ENCODE results near the gene DMAC2. TPM values are rescaled to one million over a fixed set of nuclear protein-coding genes. Genes with fewer than 3 reads are reported as not detected.

The DMAC2 gene
- total and polyA plus RNA-seq, 2 experiments from 2014 or later = 77.2 to 86.5 TPM

GRCh38 chr19:41433171-41433570 is 6.5 kb downstream of the DMAC2 start:
- Mint-ChIP-seq H3K27me3 (ENCODE audit: insufficient read depth, low read depth, poor library complexity) (peaks cover 11% of the 10 kb centered on the region), H3K36me3 (ENCODE audit: low read depth) (peaks cover 37% of the 10 kb centered on the region), H3K27ac (no peak overlapping the region), H3K4me3 (no peak overlapping the region), H3K4me1 (peaks cover 9% of the 10 kb centered on the region; the same call in 2 of the 3 replicates), H3K9me3 (no peaks in the 10 kb centered on the region; the same call in 2 of the 3 replicates)
- Histone ChIP-seq H3K79me2 (replicated peaks; ENCODE audit: insufficient read depth) (0 out of 2 replicates have a peak, but pooled peaks cover under 1% of the 10 kb centered on the region), H3K4me2 (no peak overlapping the region), H3K36me3 (ENCODE audit: insufficient read depth) (no peaks in the 10 kb centered on the region), H3F3A (replicated peaks; ENCODE audit: low read depth) (0 out of 2 replicates have a peak, but pooled peaks cover 10% of the 10 kb centered on the region), H3K27ac (ENCODE audit: low read depth) (no peak overlapping the region), H4K20me1 (replicated peaks; ENCODE audit: insufficient read depth) (no peaks in the 10 kb centered on the region; the same call in none of the 2 replicates), H3K27me3 (ENCODE audit: insufficient read depth) (no peaks in the 10 kb centered on the region), H3K9me2 (ENCODE audit: insufficient read depth) (no peaks in the 10 kb centered on the region), H2AFZ (no peak overlapping the region), H3K4me1 (ENCODE audit: insufficient read depth) (peaks cover 6% of the 10 kb centered on the region; the same call in 1 of the 2 replicates), H3K4me3 (no peak overlapping the region)
- no peak for DNase-seq (ENCODE audit: low spot score)
- ATAC-seq = no peak
- TF ChIP-seq EZH2 (IDR thresholded peaks at IDR 0.05; ENCODE audit: low read depth, unreplicated experiment) = no peak

- Mint-ChIP-seq H3K27ac (no peak overlapping the region; the same call in 1 of the 2 replicates), H3K4me3 (no peak overlapping the region)
- DNase-seq (ENCODE audit: low spot score) = peak; percentile 51
These were observed 8.0 kb downstream of the DMAC2 start for GRCh38 chr19:41431426-41432386.

More at GRCh38 chr19:41431426-41432386, 8.0 kb downstream of the DMAC2 start:
- H3K4me1 Mint-ChIP-seq = peaks cover 18% of the 10 kb centered on the region
- Histone ChIP-seq H4K20me1 (replicated peaks; ENCODE audit: insufficient read depth) (no peaks in the 10 kb centered on the region; the same call in 1 of the 2 replicates), H3K4me2 (no peak overlapping the region), H3K36me3 (ENCODE audit: insufficient read depth) (no peaks in the 10 kb centered on the region), H3F3A (replicated peaks; ENCODE audit: low read depth) (0 out of 2 replicates have a peak, but pooled peaks cover 10% of the 10 kb centered on the region), H3K4me3 (no peak overlapping the region), H3K9me2 (ENCODE audit: insufficient read depth) (no peaks in the 10 kb centered on the region), H3K79me2 (replicated peaks; ENCODE audit: insufficient read depth) (no peaks in the 10 kb centered on the region), H3K4me1 (ENCODE audit: insufficient read depth) (peaks cover 11% of the 10 kb centered on the region), H3K27ac (ENCODE audit: low read depth) (no peak overlapping the region), H2AFZ (no peak overlapping the region), H3K27me3 (ENCODE audit: insufficient read depth) (no peaks in the 10 kb centered on the region)
- peaks cover 14% of the 10 kb centered on the region for H3K27me3 Mint-ChIP-seq (ENCODE audit: insufficient read depth, low read depth, poor library complexity)
- peaks cover 33% of the 10 kb centered on the region for H3K36me3 Mint-ChIP-seq (ENCODE audit: low read depth)
- TF ChIP-seq CREB1 (CRISPR knock-in tag; IDR thresholded peaks at IDR 0.05; ENCODE audit: low read depth) (no peak), CTCF (conservative IDR thresholded peaks at IDR 0.05; ENCODE audit: low read depth in 2 of 2) (peak; percentile 48 to 60)
- no peaks in the 10 kb centered on the region; the same call in 2 of the 3 replicates for H3K9me3 Mint-ChIP-seq
- ATAC-seq = no peak
